HT-29 (cell line): Measurements from ENCODE around the gene GNAI1. TPM values are rescaled to one million over a fixed set of nuclear protein-coding genes. Genes with fewer than 3 reads are reported as not detected.

Source experiments
- DNase-seq: peaks from one replicate; pipeline ENCODE4 v3.0.0-alpha.2; 2015; ENCODE audit warnings: low spot score
- total RNA-seq: library from RNA; depleted of rRNA; stranded (reverse); fragments of >200 nt; shearing (Covaris generic); gene quantifications from 2 replicates; pipeline ENCODE4 v1.2.3, GENCODE V29; 2014

Gene GNAI1
- total RNA-seq, 1 experiment from 2014 or later, result 30.7 TPM

DNA sequence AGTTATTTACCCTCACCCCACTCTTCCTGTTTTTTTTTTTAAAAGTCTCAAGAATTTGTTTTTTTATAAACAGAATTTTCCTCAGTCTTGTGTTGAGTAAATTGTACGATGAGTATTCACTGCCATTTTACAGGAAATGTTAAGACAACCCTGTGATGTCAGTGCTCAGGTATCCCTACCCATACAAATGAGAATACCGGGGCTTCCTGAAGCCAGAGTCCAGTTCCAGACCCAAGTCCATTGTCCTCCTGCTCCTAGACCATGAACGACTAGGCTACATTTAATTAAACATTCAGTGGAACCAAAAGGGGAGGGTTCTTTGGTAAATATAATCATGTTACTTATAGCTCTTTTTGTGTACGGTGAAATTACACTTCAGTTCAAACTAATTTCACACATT is 79.2 kb downstream of the GNAI1 start:
- no peak for DNase-seq

DNA sequence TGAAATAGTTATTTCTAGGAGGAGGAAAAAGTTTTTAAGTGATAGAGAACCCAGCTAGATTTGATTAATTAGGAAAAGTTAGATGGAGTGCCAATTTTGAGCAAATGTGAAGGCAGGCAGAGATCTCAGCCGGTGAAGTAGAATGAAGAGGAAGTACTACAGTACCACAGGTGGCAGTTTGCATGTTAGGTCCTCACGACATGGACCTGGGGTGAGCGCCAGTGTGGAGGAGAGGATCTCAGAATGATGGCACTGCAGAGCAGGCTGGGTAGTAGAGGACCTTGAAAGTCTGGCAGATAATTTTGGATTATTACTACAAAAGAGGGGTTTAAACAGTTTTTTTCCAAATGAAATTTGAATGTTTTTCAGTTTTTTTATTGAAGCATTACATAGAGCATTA is 81.1 kb downstream of the GNAI1 start:
- DNase-seq, result no peak

DNA sequence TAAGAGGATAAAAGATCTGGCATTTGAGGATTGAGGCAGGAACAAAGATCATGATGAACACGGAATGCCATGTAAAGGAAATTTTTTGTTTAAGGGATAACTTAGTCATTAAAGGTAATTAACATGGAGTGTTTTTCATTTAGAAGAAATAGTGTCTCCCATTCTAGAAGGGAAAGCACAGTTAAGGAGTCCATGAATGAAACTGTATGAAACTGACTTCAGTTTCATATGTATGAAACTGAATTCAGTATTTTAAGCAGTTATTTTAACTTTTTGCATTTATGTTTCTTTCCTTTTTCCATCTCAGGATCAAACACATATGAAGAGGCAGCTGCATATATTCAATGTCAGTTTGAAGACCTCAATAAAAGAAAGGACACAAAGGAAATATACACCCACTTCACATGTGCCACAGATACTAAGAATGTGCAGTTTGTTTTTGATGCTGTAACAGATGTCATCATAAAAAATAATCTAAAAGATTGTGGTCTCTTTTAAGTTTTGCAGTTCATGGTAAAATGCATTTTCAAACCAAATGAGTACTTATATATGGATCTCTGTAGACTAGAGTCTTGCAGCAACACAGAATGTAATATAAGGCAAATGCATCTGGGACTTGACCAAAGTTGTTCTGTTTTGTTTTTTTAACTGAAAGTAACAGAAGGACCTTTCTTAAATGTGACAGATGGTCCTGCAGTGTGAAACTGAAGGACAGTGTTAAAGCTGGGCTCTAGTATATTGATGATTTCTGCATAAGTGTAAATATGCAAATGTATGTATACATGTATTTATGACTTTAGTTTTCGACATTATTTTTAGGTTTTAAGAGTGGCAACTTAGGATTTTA is 82.6 kb downstream of the GNAI1 start:
- DNase-seq, result no peak

DNA sequence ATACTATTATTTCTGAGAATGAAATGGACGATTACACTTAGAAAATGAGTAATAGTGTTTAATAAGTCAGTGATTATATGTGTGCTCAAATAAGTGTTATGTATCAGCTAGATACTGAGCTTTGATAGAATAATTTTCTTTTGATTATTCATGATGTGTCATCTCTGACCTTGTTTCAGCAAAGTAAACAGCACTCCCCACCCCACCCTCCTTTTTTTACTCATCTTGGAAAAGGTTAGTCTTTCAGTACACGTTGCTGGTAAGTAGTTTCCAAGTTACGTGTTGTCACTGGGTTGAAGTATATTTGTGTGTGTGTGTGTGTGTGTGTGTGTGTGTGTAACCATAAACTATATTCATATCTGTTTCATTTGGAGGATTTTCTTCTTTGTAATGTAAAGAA is 84.1 kb downstream of the GNAI1 start:
- DNase-seq, result peak; percentile 39

DNA sequence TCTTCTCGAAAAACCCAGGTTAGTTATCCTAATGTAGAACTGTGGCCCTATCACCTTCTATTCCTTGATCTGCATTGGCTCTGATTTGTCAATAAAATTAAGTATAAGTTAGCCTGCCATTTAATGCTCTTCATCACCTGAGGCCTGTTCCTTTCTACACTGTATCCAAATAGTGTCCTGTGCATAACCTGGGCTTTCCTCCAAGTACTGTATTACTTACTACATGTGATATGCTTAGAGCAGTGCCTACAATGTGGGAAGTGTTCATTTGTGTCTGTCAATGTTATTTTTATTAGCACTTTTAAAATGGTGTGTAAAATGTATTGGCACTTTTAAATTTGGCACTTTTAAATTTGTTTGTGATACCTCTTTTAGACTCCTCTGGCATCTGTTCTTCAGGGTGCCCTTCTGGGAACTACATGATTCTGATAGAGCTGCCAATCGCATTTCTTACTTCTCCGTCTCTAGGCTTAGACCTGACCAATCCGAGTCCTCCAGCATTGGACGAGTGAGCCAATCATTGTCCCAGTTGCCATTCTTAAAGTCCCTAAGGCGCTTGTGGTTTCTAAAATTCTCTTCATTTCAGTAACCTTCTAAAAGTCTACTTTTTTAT is 85.5 kb downstream of the GNAI1 start:
- DNase-seq, result no peak

DNA sequence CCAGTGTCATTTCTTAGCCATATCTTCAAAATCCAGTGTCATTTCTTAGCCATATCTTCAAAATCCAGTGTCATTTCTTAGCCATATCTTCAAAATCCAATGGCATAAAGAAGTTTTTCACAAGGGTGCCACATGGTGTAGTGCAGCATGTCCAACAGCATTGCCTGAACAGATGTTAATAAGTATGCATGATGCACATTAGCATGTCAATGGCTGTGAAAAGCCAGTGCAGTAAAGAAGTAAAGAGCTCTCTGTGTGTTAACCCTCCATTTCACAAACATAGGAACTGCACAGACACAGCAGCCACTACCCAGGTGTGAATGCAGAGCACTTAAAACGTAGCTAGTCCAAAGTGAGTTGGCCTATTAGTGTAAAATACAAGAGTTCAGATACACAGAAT is 89.8 kb downstream of the GNAI1 start:
- no peak for DNase-seq

DNA sequence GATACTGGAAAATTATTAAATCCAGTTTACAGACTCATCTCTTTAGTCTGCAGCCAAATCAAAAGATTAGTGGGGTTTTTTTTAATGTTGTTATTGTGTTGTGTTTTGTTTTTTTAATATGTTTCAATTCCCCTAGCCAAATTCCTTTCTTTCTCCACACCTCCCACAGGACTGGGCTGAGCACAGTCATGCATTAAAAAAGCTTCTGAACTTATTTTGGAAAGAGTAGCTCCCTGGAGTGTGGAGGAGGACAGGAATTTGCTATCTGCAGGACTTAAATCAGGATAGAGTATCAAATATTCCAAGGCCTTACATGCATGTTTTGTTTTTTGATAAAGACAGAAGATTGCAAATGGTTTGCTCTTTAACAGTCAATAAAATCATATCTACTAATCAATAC is 90.7 kb downstream of the GNAI1 start:
- DNase-seq, result no peak

DNA sequence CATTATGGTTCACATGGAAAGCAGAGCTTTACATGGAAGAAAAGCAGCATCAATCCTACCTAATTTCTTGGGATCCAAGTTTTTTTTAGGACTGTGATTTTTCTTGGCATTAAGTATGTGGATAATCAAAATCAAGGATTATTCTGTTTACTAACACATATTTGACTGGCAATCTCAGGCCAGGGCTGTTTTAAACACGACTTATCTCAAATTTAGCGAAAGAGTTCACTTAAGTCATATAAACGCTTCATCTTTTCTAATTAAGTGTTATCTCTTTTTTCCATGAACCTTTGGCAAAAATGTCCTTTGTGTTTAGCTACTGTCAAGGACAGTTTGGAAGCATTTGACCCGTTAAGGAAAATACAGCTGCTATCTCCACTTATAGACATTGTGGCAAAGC is 92.0 kb downstream of the GNAI1 start:
- no peak for DNase-seq

DNA sequence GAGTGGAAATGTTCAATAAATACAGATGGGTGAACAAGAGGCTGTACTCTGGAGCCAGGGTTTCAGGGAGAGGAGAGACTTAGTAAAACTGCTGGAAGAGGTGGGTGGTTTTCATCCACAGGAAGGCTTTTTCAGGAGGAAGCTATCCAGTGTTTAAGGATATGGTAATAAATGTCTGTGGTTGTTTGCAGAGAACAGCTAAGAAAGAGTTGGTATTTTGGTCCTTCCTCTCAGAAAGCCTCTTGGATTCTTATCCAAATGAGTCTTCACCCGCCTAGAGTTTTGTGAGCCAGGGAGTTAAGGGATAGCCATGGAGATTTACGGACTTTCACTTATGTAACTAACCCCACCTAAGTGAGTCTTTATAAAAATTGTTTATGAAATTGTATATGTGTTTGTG is 95.7 kb downstream of the GNAI1 start:
- DNase-seq, result no peak

DNA sequence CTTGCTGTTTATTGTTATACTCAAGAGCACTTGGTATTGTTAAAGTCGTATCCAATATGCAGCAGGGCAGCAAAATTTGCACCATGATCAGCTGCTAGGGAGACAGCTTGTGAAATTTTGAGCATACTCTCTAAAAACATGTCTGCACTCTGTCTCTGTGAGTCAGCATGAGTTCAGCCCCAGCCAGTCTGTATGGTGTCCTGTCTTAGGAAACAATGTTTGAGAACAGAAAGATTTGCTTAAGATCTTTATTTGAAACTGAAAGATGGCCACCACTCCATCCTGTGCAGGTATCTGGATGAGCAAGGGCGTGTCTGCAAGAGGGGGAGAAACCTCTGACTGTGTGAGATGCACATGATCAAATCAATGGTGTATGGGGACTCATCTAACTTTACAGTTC is 97.1 kb downstream of the GNAI1 start:
- DNase-seq, result no peak

DNA sequence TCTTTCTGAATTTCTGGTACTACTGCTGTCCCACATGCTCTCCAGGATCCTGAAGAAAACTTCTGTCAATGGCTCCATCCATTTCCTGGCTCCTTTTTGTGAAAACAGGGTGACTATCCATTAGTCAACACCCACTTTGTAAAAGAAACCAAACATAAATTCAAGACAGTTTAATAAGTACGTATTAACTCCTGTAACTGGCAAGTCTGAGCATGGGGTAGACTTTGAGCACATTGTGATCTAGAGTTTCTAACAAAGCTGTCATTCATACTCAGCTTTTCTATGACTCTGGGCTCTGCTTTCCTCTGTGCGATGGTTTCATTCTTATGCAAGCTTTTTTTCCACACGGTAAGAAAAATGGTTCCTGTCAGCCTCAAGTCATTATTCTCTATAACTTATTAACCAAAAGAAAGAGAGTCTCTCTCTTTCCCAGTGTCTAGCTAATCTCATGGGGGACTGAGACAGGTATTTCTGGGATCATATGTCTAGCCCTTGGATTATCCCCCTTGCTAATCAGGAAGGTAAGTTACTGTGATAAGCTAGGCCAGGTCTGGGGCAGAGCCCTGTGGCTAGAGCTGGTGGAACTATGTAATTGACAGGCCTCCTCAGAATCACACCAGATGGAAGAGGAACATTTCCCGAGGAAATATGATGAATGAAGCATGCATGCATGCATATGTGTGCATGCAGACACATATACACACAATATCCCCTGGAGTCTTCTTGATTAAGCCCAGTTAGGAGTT is 98.5 kb downstream of the GNAI1 start:
- DNase-seq, result no peak

DNA sequence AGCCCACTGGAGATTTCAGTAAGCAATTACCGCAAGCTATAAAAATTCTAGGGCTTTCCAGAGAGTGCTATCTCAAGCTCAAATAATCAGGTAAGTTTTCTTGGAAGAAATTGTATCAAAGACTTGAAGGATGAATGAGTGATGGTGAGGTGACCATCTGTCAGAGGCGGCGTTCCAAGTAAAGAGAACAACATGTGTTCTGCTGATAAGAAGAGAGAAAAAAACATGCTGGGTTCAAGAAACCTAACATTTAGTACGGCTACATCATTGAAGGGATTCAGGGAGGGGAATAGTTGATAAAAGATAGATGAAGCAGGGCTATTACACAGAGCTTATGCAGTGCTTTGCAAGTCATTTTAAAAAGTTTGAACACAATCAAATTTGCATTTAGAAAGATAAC is 100.7 kb downstream of the GNAI1 start:
- DNase-seq, result no peak

DNA sequence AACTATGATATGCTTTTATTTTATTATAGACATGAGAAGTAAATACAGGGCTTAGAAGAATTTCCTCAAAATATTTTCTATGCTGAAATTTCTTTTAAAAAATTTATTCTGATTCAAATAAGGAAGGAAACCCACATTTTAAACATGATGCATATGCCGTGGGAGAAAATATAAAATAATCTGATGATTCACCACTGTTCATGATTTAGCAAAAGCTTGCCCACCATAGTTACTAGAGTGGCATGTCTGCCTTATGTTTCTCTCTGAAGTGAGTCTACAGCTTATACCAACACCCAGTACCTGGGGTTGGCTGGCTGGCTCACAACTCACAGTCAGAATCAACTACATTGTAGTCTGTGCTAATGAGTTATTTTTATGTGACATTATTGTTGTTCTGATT is 102.0 kb downstream of the GNAI1 start:
- DNase-seq, result no peak

DNA sequence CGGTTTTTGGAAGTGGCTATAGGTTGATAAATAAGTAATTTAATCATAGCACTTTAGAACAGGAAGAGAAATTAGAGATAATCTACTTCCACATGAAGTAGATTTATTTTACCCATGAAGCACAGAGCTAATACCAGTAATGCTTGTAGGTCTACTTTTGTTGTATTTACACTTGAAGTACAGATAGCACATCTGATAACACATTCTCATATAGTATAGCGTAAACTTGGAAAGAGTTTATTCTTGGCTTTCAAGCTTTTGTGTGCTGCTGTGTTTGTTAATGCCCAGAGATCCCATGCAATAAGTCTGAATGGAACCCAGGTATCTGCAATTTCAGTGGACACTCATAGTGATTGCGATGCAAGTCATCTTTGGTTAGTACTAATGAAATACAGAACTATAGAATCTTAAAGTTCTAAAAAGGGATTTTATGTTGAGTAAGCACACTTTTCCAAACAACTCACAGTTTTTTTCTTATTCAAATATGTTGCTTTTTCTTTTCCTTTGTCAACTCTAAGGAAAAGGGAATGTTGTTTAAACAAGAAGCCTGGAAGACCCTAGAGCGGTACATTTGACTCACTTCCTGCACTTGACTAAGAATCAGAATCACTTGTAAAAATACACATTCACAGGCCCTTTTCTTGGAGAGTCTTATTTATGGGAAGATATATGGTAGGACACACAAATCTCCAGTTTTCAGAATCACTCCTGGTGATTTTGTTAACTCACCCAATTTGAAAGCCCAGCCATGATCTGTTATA is 105.8 kb downstream of the GNAI1 start:
- DNase-seq, result no peak

DNA sequence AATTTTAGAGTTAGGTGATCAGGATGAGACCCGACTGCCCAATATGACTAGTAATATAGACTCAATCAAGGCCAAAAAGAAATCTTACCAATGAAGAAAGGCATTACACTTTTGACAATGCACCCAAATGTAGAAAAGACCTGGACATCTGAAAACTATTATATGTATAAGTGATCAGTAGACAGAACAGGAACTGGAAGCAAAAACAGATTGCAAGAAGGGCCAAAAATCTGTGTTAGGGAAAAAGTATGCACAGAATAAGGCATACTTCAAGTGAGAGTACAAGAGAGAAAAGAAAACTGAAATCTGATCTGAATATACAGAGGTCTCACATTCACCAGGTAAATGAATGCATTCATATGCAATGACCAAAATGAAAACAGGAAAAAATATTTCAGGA is 107.0 kb downstream of the GNAI1 start:
- DNase-seq, result no peak

DNA sequence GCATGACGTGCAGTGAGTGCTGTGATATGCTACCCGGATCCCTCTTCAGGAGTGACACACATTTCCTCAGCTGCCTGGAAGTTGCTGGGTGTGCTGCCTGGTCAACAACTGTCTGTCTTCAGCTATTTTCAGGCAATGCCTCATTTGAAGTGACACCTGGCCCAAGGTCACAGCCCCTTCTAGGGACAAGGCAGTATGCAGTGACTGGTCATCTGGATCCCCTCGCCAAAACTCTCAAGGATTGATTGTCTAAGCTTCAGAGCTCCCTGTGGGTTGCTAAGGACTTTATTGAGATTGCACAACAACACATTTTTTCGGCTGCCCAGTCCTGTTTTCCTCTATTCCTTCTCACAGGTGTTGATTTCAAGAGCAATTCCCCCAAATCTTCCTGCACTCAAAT is 108.8 kb downstream of the GNAI1 start:
- no peak for DNase-seq

DNA sequence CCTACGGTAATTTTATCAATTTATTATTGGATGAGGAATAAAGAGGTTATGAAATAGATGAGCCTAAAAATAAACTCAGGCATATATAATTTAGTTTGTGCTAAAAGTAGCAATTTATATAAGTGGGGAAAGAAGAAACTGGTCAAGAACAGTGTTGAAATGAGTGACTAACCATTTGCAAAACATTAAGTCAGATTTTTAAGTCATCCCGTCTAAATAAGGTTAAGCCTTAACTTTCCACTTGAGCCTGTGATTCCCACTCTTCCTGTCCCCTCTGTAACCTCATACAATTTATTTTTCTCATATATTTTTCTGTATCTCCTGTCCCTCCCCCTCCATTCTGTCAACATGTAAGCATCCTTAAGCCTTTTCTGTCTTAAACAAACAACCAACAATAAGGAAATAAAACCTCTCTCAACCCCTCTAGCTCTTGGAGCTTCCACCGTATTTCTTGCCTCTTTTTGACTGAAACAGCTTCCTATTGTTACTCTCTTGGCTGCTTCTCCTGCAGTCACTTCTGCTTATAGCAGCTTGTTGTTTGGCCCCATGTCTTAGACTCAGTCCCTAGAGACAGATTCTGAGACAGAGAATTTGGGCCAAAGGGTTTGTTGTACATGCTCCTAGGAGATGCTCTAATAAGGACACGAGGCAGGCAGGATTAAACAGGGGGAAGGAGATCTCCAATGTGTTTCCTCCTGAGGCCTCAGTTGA is 109.7 kb downstream of the GNAI1 start:
- DNase-seq, result no peak

DNA sequence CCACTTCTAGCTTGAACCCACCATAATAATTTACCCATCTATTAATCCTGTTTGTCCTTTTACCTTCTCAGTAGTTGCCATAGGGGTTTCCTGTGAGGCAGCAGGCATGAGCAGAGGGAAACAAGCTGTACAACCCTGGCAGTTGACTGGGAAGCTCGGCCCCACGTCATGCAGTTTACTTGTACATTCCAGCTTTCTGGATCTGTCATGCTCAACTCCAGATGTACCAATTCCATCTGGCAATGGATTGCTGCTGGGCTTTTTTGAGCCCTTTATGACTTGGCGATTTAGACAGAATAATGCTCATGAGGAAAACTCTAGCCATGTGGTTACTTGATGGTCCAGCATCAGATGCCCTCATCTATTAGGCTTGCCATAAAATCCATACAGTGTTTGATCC is 112.5 kb downstream of the GNAI1 start:
- DNase-seq, result no peak

DNA sequence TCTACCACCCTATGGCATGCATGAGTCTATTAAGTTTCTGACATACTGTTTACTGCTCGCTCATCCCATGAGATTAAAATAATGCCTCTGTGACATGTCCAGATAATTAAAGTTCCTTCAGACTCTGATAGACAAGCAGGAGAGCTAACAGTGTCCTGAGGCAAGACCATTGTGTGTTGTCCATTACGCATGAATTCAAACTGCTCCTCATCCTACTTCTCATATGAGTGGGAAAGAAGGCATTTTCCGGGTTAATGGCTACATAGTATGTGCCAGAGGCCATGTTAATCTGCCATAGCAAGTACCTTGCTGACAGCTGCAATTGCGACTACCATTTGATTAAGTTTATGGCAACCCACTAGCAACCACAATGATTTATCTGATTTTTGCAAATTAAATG is 113.3 kb downstream of the GNAI1 start:
- DNase-seq, result no peak

DNA sequence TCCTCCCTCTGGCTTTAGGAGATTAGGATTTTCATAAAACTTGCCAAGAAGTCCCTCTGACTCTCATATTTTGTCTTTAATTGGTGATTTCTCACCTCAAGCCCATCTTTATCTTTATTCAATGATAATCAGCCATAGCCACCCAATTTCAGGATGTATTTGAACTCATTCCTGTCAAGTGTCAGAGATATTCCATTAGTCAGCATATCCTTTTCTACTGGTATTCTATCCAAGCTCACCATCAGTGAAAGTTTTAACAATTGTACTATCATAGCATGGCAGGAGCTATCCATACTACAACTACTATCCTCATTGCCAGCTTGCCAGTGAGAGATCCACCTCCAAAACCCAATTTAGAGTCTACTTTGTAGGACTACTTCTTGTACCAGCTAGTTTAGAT is 114.6 kb downstream of the GNAI1 start:
- DNase-seq, result no peak

DNA sequence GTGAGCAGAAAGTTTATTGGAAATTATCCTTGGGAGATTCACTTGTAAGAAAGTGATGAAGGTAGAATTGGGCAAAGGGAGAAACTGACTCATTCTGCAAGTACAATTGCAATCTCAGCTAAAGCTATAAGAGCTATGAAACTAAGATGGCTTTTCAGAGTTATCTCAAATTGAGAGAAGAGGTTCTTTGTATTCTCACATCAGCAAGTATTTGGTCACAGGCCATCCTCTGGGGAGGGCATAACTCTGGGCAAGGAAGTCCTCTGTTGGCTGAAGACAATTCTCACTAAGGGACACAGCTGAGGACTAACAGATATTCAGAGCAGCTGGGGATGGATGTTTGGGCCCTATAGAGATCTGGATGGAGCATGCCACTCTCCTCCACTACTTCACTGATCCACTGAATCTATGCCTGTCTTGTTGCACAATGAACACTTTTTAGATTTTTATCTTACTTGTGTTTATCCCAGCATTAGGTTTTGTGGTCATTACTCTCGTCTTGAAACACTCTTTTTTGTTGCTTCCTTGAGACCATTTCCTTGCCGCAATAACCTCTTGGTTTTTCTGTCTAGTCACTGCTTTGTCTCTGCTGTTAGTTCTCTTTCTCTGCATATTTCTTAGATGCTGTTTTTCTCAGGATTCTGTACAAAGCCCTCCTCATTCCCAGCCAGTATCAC is 115.1 kb downstream of the GNAI1 start:
- no peak for DNase-seq
